Cardiac septum (tissue), 1 donor: ENCODE measurements around the gene TMA7. TPM values are rescaled to one million over a fixed set of nuclear protein-coding genes. Genes with fewer than 3 reads are reported as not detected.
"Not testable (repeated sequence)": the region's sequence is repeated elsewhere in the genome, so short reads cannot be mapped to it uniquely, and the experiment has no call there.

Source experiments
- DNase-seq: peaks from one replicate; pipeline ENCODE4 v3.0.0-alpha.2; 2020; ENCODE audit warnings: low spot score
- intact Hi-C: fragments of 100-400 bp; cut with DNase I; formaldehyde crosslinking; loops from one replicate; pipeline ENCODE4 v1.14.0; 2022
- long read RNA-seq: library from polyadenylated mRNA; unstranded; transcript quantifications from one replicate; pipeline ENCODE4 v2.0.0, GENCODE V29; 2021
- total RNA-seq: library from RNA; stranded (reverse); fragmentation: NEBNext Ultra II Directional; extraction: Animal tissue kit (Norgen Biotek cat#: 25700); gene quantifications from one replicate; pipeline ENCODE4 v1.2.1, GENCODE V29; 2021
- donor health status: DM: no; HTN: no; CAD: no.

TMA7 gene
- total RNA-seq = 192 TPM
- long read RNA-seq, transcript TMA7-201 (4 exons, 561 nt) = major isoform, 219 of 237 reads
- long read RNA-seq, partial matches to known transcripts = 1 of 237 reads
- long read RNA-seq, other reads (novel, unspliced or antisense) = 14 of 237 reads

DNA sequence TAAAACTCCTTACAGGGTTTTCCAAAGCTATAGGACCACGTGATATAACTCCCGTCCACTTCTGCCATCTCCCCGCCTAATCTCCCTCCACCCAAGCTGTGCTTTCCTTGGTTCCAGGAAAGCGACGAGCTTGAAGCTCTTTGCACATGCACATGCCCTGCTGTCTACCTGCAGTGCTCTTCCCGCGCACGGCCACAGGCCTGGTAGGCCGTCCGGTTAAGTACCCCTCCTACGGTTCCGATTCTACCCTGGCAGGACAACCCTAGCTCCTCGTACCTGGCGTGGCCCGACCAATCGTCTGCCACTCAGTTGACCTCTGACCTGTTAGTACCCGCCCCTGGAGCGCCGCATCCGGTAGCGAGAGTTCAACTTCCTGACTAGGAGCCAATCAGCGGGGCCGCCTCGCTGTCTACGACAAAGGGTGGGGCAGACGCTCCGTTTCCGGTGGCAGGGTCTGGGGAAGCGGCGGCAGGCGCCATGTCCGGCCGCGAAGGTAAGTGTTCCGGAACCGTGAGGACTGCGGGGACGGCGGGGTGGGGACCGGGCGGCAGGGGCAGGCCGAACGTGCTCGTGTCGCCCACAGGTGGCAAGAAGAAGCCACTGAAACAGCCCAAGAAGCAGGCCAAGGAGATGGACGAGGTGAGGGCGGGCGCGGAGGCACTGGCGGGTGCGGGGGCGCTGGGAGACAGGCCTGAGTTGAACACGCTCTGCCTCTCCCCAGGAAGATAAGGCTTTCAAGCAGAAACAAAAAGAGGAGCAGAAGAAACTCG is at the start of gene TMA7, which contains the start of gene CCDC51:
Gene TMA7, plus strand, starts transcription at position 438 of the 770 bp plus-strand sequence. Its CDS starts 40 bp downstream, at position 478.
Gene CCDC51, minus strand, starts transcription at position 300 of the 770 bp plus-strand sequence. CDS start 4,991 bp downstream, outside the sequence.
- intact Hi-C loops = loop anchor here (5.0 kb wide), 1 partner anchor 208 kb away; no protein-coding TSS in a partner anchor
- peak; percentile 99 for DNase-seq

GRCh38 chr3:48394391-48394790 is 45.7 kb upstream of the TMA7 start:
- no peak for DNase-seq
- intact Hi-C loops = no loop called here

DNA sequence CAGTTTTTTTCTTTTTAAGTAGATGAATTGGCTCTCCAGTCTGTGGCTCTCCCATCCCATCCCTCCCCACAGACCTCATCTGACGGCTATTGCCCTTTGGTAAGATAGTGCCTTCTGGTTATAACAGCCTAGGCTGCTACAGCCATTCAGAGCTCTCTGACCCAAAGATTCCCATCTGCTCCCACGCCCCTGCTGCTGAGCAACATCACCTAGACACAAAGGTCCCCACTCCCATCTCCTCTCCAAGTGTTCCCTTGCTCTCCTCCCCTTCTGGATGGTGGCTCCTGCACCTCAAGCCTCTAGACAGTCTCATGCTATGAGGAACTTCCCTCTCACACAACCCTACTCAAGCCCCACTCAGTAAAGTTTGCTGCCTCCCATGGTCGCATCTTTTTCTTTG is 44.3 kb upstream of the TMA7 start:
- intact Hi-C loops = no loop called here
- DNase-seq = no peak

- peak; percentile 74 for DNase-seq
- intact Hi-C loops = no loop called here
Observed at GRCh38 chr3:48397767-48398681, 42.0 kb upstream of the TMA7 start.

DNA sequence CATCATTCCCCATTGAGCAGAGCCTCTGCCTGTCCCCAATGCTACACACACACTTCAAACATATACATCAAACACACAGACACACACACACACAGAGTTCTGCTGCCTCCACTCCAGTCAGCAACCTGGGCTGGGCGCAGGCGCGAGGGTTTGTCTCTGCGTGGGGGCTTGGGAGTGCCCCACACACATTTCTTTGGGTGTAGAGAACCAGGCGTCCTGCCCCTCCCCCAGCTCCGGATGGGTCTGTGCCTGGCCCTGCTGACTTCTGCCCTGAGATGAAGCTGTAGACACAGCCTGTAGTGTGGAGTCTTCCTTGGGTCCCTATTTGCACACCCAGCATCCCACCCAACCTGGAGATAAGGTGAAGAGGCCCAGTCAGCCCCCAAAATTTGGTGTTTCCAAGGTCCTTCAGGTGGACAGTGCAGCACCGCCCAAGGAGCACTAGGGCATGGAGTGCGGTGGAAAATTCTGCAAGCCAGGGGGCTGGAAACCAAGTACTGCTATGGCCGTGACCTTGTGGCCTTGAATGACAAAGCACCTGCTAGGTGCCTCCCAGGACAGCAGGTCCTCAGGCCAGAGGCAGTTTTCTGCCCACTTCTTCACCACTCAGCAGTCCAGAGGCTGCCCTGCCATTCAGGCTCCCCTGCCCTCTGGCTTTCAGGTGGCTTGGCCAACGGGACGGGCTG is 41.2 kb upstream of the TMA7 start:
- peak; percentile 65 for DNase-seq

GRCh38 chr3:48399387-48400172 is 40.5 kb upstream of the TMA7 start:
- peak; percentile 58 for DNase-seq
- intact Hi-C loops = loop anchor here (5.0 kb wide), 1 partner anchor 148 kb away; no protein-coding TSS in a partner anchor

More for the DNA sequence above, 41.2 kb upstream of the TMA7 start:
- intact Hi-C loops = no loop called here

- intact Hi-C loops = loop anchor here (1.0 to 5.0 kb wide), 2 partner anchors 35 to 146 kb away; no protein-coding TSS in a partner anchor
- DNase-seq = peak; percentile 75
Observed at GRCh38 chr3:48400824-48401433, 39.1 kb upstream of the TMA7 start.

- not testable (repeated sequence) for DNase-seq
- intact Hi-C loops = loop anchor here (1.0 to 5.0 kb wide), 2 partner anchors 35 to 146 kb away; no protein-coding TSS in a partner anchor
Observed at GRCh38 chr3:48401434-48401901, 38.6 kb upstream of the TMA7 start.

DNA sequence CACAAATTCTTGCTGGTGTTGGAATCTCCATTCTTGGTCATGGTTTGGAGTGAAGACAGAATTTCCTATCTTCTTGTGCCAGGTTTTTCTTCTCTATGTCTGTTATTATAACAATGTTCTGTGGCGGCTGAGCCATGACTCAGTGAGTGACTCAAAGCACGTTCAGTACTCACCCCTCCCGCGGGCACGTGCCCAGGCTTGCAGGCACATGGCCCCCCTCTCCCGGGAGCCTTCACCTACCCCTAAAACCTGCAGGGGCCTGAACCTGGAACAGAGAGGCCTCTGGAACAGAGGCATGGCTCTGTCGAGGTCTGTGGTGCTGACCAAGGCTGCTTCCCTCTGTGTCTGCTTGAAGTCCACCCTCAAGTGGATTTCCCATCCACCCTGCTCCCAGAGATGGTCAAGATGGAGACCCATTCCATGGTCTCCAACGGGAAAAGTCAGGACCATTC is 37.8 kb upstream of the TMA7 start:
- peak; percentile 75 for DNase-seq
- intact Hi-C loops = loop anchor here (5.0 kb wide), 1 partner anchor 145 kb away; no protein-coding TSS in a partner anchor

GRCh38 chr3:48402907-48403306 is 37.1 kb upstream of the TMA7 start:
- no peak for DNase-seq
- intact Hi-C loops = loop anchor here (5.0 kb wide), 1 partner anchor 144 kb away; no protein-coding TSS in a partner anchor

- peak; percentile 63 for DNase-seq
- intact Hi-C loops = loop anchor here (5.0 kb wide), 1 partner anchor 144 kb away; no protein-coding TSS in a partner anchor
Observed at GRCh38 chr3:48403533-48404439, 36.3 kb upstream of the TMA7 start.

DNA sequence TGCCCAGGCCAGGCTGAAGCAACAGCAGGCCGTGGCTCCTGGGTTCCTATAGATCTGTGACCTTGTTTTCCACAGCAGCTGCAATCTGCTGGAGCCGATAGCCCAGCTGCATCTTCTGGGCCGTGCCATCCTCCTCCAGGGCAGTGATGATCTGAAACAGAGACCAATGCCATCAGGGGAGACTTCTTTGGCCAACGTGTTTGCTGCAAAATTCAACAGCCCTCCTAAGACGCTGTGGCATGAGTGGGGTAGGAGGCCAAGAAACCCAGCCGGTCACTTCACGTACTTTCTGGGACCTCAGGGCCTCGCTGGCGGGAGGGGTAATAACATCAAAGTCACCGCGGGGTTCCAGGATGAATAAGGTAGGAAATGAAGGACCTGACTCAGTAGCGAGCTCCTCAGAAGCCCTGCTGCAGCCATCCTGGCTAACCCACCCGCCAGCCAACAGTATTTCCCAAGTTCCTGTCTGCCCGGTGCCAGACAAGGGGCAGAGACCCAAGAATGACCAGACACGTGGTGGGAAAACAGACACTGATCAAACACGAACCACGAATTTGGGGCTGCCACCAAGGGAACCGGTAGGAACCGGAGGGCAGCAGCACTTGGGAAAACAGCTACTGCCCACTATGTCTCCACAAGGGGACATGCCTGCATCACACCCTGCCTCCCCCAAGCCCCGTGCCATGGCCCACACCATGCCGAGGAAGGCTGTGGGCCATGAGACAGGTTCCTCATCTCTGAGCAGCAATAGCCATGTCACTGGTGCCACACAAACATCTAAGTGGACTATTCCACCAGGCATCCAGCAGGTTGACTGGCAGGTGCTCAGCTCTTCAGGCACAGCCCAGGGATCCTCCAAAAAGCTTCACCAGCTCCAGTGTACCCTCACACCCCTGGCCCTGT is 35.4 kb upstream of the TMA7 start:
- DNase-seq = no peak
- intact Hi-C loops = loop anchor here (5.0 kb wide), 1 partner anchor 143 kb away; no protein-coding TSS in a partner anchor

DNA sequence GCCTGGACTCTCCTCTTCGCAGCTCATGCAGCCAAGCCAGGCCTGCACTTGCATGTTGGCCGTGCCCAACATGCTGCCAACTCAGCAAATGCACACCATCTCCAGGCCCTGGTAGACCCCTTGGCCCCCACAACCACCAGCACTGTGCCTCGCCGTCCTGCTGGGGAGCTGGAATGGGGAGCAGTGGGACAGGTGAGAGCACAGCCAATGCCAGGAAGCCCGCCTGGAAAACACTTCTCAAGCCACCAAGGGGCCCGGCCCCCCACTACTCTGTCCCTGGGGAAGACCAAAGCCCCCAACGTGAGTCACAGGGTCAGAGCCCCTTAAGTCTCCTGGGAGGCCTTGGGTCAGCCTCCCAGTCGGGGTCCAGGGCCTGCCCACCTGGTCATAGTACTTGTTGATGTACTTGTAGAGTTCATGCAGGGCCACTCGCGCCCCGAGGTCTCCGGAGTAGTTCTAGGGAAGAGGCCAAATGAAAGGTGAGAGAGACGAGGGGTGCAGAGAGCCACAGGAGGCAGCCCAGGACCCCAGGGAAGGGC is 34.6 kb upstream of the TMA7 start:
- DNase-seq = peak; percentile 71
- intact Hi-C loops = no loop called here

DNA sequence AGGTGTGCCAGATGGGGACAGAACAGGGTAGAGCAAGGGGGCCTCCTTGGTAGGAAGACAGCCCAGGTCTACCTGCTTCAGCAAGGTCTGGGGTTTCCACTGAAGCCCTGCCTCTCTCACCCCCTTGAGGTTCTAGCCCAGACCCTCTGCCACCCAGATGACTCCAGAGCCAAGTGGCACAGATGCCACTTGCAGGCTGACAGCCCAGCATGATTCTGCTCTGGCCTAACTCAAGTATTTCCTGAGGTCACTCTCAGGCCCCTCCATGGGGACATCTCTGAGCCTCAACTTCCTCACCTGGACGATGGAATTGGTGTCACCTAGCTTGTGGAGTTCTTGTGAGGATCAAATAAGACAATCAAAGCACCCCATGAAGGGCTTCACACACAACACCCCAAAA is 34.1 kb upstream of the TMA7 start:
- intact Hi-C loops = no loop called here
- DNase-seq = no peak
